ENCODE results near the gene SLC17A8.
"Not testable (repeated sequence)": the region's sequence is repeated elsewhere in the genome, so short reads cannot be mapped to it uniquely, and the experiment has no call there.

The SLC17A8 gene

GRCh38 chr12:100427078-100427477, 70.2 kb downstream of the SLC17A8 start:
- DNase-seq (ENCODE audit: low spot score) = no peak

DNA sequence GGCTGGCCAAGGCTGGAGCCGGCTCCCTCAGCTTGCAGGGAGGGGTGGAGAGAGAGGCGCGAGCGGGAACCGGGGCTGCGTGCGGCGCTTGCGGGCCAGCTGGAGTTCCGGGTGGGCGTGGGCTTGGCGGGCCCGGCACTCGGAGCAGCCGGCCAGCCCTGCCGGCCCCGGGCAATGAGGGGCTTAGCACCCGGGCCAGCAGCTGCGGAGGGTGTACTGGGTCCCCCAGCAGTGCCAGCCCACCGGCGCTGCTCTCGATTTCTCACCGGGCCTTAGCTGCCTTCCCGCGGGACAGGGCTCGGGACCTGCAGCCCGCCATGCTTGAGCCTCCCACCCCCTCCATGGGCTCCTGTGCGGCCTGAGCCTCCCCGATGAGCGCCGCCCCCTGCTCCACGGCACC, 73.4 kb downstream of the SLC17A8 start:
- DNase-seq (ENCODE audit: low spot score) = not testable (repeated sequence)

DNA sequence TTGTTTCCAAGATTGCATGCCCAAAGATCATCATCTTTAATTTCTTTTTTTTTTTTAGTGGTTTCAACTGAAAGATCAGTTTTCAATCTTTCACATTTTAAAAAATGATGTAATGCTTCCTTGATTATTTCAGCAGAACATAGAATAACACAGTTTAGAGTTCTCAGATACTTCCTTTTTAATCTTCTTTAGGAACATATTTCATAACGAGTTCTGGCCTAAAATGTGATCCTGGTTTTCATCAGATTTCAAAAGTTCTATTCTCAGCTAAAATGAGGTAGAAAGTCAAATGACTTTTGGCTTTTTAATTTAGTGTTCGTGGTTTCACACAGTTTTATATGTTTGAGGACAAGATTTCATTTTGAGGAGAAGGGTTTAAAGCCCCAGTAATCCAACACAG, 76.8 kb downstream of the SLC17A8 start:
- no peak for DNase-seq (ENCODE audit: low spot score)

DNA sequence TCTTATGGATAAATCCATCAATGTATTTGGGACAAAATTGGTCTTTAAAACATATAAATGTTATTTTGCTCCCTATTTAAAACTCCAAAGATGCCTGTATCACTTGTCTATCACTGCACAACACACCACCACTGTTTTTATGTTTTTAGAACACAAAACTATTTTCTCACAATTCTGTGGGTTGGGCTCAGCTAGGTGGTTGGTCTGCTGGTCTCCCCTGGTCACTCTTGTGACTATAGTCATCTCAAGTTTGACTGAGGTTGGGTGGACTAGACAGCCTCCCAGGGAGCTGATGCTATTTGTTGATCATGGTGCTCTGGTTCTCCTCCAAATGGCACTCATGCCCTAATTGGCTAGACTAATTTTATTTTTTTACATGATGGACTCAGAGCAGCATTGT, 77.3 kb downstream of the SLC17A8 start:
- DNase-seq (ENCODE audit: low spot score) = no peak

- no peak for DNase-seq (ENCODE audit: low spot score)
These were observed 79.1 kb downstream of the SLC17A8 start for GRCh38 chr12:100435957-100436356.

GRCh38 chr12:100437038-100437841, 80.4 kb downstream of the SLC17A8 start:
- DNase-seq (ENCODE audit: low spot score) = no peak

DNA sequence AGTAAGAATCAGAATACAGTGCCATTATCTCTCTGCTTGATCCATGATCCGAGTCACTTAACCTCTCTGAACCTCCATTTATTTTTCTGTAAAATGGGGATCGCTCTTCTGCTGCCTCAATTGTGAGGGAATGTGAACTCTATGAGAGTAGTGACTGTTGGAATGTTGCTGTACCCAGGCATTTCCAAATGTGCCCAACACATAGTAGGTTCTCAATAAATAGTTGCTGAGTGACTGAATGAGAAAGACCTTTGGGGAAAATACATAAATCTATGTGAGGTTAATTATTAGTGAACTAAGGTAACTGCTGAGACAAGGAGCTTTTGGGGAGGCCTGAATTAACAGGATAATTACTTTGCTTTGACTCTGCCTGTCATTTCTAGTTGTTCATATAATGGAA, 82.9 kb downstream of the SLC17A8 start:
- no peak for DNase-seq (ENCODE audit: low spot score)

DNA sequence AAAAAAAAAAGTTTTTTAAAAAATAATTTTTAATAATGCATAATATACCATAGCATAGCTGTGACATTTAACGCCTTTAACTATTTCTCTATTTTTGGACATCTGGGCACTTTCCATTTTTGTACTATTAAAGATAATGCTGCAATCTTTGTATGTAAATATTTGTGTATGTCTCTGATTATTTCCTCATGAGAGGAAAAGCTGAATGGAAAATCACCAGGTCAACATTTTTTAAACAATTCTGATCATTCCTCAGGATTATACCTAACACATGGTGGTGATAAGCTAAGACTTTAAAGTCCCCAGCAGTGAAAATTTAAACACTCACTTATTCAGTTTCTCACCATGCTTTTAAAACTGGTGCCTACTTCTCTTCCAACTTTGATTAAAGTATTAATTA, 85.5 kb downstream of the SLC17A8 start:
- no peak for DNase-seq (ENCODE audit: low spot score)

GRCh38 chr12:100443434-100443833, 86.6 kb downstream of the SLC17A8 start:
- DNase-seq (ENCODE audit: low spot score) = no peak

DNA sequence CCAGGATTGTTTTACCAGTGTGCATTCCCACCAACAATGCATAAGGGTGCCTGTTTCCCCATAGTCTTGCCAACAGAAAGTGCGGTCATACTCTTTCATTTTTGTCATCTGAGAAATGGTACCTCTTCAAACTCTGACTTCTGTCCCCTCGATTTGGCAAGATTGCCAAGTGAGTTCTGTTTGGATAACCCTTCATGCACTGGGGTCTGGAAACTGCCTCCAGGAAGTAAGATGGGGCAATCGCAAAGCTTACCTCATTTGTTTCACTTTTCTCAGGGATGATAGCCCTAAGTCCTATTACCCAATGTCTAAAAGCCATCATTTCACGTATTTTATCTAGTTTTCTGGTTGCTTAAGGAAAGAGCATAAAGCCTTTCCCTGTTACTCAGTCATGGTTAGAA, 88.2 kb downstream of the SLC17A8 start:
- DNase-seq (ENCODE audit: low spot score) = no peak

- no peak for DNase-seq (ENCODE audit: low spot score)
These were observed 90.5 kb downstream of the SLC17A8 start for GRCh38 chr12:100447381-100447780.

DNA sequence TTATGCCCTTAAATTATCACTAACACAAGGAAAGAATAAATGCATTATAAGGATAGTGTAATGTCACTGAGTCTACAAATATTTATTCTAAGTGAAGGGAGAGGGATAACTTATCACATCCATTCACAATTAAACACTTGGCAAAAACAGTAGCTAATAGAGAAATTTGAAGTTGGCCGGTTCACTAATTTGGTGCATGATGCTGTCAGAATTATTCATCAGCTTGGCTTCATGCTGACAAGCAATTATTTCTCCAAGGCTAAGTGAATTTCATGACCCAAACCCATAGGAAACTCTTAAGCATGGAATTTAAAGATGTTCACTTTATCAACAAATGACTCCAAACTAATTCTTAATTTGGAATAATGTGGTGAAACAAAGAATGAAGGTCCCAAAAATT, 91.8 kb downstream of the SLC17A8 start:
- no peak for DNase-seq (ENCODE audit: low spot score)

DNA sequence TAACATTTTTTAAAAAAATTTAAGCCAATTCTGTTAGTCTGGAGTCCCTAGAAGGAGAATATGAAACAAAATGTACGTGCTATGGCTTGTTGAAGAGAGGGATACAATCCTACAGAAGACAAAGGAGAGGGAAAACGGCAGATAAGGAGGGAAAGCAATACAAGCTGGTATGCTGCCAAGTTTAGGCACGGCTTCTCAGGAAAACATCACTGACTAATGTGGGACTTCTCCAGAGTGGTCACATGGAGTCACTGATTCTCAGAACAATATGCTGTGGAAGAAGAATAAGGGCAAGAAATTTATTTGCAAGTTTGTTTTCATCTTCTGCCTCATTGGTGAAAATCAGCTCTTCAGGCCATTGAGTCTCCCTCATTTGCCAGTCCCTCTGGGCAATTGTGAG, 93.9 kb downstream of the SLC17A8 start:
- DNase-seq (ENCODE audit: low spot score) = no peak

GRCh38 chr12:100453951-100454350, 97.1 kb downstream of the SLC17A8 start:
- DNase-seq (ENCODE audit: low spot score) = no peak

DNA sequence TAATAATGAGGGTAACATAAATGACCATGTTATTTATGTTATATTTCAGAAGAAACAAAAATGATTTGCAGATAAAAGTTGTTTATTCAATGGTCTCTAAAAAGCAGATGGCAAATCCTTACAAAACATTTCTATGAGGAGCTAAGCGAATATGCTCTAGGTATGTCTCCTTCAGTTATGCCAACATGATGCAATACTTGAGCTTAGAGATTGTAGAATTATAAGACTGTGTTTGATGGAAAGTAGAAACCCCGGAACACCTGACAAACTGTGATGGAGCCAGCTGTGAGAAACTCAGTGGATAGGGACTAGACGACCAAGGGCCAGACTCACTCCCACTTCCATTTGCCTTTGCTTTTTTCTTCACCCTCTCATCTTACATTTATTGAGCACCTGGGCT, 99.0 kb downstream of the SLC17A8 start:
- DNase-seq (ENCODE audit: low spot score) = no peak

DNA sequence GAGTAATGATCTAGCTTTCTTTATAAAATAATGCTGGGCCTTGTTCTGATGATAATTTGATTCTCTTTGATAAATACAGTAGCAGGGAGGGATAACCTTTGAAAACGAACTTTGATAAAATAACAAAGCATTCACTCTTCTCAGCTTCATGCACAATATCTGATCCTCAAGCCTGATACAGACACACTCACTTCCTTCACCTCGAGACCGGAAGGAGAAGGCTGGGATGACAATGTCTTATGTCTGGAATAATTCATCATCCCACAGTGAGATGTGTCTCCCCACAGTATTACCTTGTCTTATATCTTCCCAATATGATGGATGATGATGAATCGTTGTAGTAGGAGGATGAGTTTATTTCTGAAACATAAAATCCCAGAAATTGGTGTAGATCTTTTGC, 101.3 kb downstream of the SLC17A8 start:
- no peak for DNase-seq (ENCODE audit: low spot score)

DNA sequence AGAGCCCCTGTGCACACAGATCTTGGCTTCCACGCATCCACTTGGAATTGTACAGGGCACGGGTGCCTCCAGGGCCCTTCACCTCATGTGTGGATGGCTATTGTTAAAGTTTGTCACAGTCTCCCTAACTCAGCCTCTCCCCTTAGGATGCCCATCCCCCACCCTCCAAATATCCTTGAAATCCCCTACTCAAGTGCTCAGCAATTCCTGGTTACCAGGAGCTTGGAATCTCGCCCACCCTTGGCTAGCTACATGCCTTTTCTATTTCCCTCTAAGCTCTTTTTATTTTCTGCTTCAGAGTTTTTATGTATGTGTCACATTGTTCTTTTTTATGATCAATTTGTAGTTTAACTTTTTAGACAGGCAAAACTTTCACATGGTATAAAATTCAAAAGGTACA, 103.8 kb downstream of the SLC17A8 start:
- peak; percentile 53 for DNase-seq (ENCODE audit: low spot score)

- no peak for DNase-seq (ENCODE audit: low spot score)
These were observed 104.6 kb downstream of the SLC17A8 start for GRCh38 chr12:100461330-100461973.

DNA sequence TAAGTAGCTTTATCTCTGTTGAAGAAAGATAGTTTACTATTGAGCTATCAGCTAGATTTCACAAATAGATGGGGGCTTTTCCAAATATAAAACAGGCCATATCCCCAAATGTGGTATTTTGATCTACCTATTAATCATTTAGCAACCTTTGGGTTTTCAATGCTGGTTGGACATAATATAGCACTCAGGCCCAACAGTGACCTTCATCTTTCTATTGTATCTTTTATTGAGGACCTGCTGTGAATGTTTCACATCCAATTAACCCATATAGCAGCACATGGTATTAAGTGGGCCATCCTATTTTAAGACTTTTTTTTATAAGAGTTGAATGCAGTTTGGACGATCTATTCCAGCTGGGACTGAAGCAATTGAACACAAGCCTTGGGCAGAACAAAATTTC, 106.8 kb downstream of the SLC17A8 start:
- no peak for DNase-seq (ENCODE audit: low spot score)

- no peak for DNase-seq (ENCODE audit: low spot score)
These were observed 107.7 kb downstream of the SLC17A8 start for GRCh38 chr12:100464529-100464928.

- DNase-seq (ENCODE audit: low spot score) = no peak
These were observed 111.3 kb downstream of the SLC17A8 start for GRCh38 chr12:100468126-100468525.

Data from ecto neural progenitor cell (in vitro differentiated cells).